HCT116 (cell line): ENCODE measurements around the gene NPB. TPM values are rescaled to one million over a fixed set of nuclear protein-coding genes. Genes with fewer than 3 reads are reported as not detected.

ENCODE experiments used
- ATAC-seq: fragments of 200-7000 bp; cut with Tn5 transposase; 2 replicates; pipeline ENCODE4 v1.9.1; 2020; ENCODE audit warnings: mild to moderate bottlenecking, moderate library complexity
- BruUV-seq: library from RNA; stranded (reverse); fragments of 400-500 nt; replicated peaks from 2 replicates; lab custom pipeline; 2021; lab: Mats Ljungman, UMichigan
- CTCF ChIA-PET: fragments of 300-600 bp; sonication (Branson Sonifier 250); formaldehyde crosslinking; loops from one replicate; lab custom pipeline; 2021; ENCODE audit warnings: antibody characterized with exemption; lab: Charles Lee
- POLR2A ChIA-PET: fragments of 300-600, 350-600 bp; sonication (Branson Sonifier 250); formaldehyde crosslinking; loops from one replicate; lab custom pipeline; 2021; ENCODE audit warnings: antibody characterized with exemption; lab: Charles Lee
- RAD21 ChIA-PET, 2 experiments: fragments of 300-600 bp; sonication (Branson Sonifier 250); formaldehyde crosslinking; loops; one replicate each; lab custom pipeline; 2023; ENCODE audit warnings: low total read pairs in 2 of 2; ENCODE audit not compliant: uncharacterized antibody in 2 of 2, unreplicated experiment in 2 of 2, low non-redundant PET in 1 of 2; lab: Charles Lee
- DNase-seq: peaks from one replicate; pipeline ENCODE4 v3.0.0-alpha.2; 2010; ENCODE audit warnings: low read depth, low spot score
- H2AFZ ChIP-seq: fragments of 200-600 bp; shearing (Covaris generic), sonication (generic); 2 replicates; pipeline ENCODE4 v1.6.1; 2017; ENCODE audit warnings: low read depth, mixed run types, mixed read lengths, antibody characterized with exemption, low read length; ENCODE audit not compliant: poor library complexity, severe bottlenecking
- H3K27ac ChIP-seq: 2 replicates; pipeline ENCODE4 v1.5.1; 2012; ENCODE audit warnings: low read depth, low read length
- H3K27me3 ChIP-seq: fragments of 200-600 bp; sonication (generic); 2 replicates; pipeline ENCODE4 v1.6.1; 2016; ENCODE audit warnings: mixed run types, low read length, mixed read lengths; ENCODE audit not compliant: insufficient read depth
- H3K36me3 ChIP-seq, 2 experiments: fragments of 200-500 bp in 1 of 2; fragments of 200-600 bp in 1 of 2; sonication (Bioruptor generic) in 1 of 2; sonication (generic) in 1 of 2; 2 replicates each; pipeline versions ENCODE4 v1.5.1 to v1.6.1; 2014 to 2016; ENCODE audit warnings: low read length in 2 of 2, inconsistent platforms in 1 of 2, mixed read lengths in 1 of 2, mixed run types in 1 of 2; ENCODE audit not compliant: insufficient read depth in 2 of 2, control insufficient read depth in 1 of 2
- H3K4me1 ChIP-seq, 2 experiments: fragments of 200-600 bp in 1 of 2; sonication (generic) in 1 of 2; 2 replicates each; pipeline versions ENCODE4 v1.5.1 to v1.6.1; 2012 to 2017; ENCODE audit warnings: low read length in 2 of 2, inconsistent platforms in 1 of 2, mild to moderate bottlenecking in 1 of 2, mixed read lengths in 1 of 2, mixed run types in 1 of 2, moderate library complexity in 1 of 2; ENCODE audit not compliant: insufficient read depth in 2 of 2, control insufficient read depth in 1 of 2
- H3K4me2 ChIP-seq: fragments of 200-600 bp; sonication (generic); 2 replicates; pipeline ENCODE4 v1.6.1; 2017; ENCODE audit warnings: mixed run types, low read length, mixed read lengths
- H3K4me3 ChIP-seq, 2 experiments: fragments of 200-600 bp in 1 of 2; sonication (generic) in 1 of 2; replicated peaks in 1 of 2; 2 replicates each; pipeline ENCODE4 v1.5.1; 2011 to 2016; ENCODE audit warnings: low read length in 2 of 2, control low read depth in 1 of 2, low read depth in 1 of 2, mild to moderate bottlenecking in 1 of 2, mixed read lengths in 1 of 2, mixed run types in 1 of 2
- H3K79me2 ChIP-seq: fragments of 200-600 bp; sonication (generic); 2 replicates; pipeline ENCODE4 v1.6.1; 2017; ENCODE audit warnings: mild to moderate bottlenecking, mixed run types, low read length, moderate library complexity, mixed read lengths; ENCODE audit not compliant: insufficient read depth
- H3K9ac ChIP-seq: fragments of 200-600 bp; sonication (generic); 2 replicates; pipeline ENCODE4 v1.6.1; 2016; ENCODE audit warnings: low read length, mixed read lengths
- H3K9me2 ChIP-seq: fragments of 200-600 bp; sonication (generic), shearing (Covaris generic); 2 replicates; pipeline ENCODE4 v1.6.1; 2017; ENCODE audit warnings: mixed run types, mild to moderate bottlenecking, moderate library complexity; ENCODE audit not compliant: insufficient read depth
- H3K9me3 ChIP-seq, 2 experiments: fragments of 200-500 bp in 1 of 2; fragments of 200-600 bp in 1 of 2; sonication (Bioruptor generic) in 1 of 2; sonication (generic) in 1 of 2; 2 replicates each; pipeline ENCODE4 v1.6.1; 2014 to 2017; ENCODE audit warnings: low read length in 2 of 2, mixed read lengths in 2 of 2, inconsistent platforms in 1 of 2, low read depth in 1 of 2, mild to moderate bottlenecking in 1 of 2, mixed run types in 1 of 2, moderate library complexity in 1 of 2; ENCODE audit not compliant: control insufficient read depth in 1 of 2, insufficient read depth in 1 of 2
- H4K20me1 ChIP-seq: fragments of 200-600 bp; sonication (generic), shearing (Covaris generic); 2 replicates; pipeline ENCODE4 v1.6.1; 2017; ENCODE audit warnings: mixed run types, mild to moderate bottlenecking, moderate library complexity; ENCODE audit not compliant: insufficient read depth
- CEBPB ChIP-seq: IDR thresholded peaks from 2 replicates; pipeline ENCODE4 v1.6.1; 2012; ENCODE audit warnings: low read depth
- EZH2 ChIP-seq: fragments of 200-600 bp; sonication (generic); IDR thresholded peaks from 2 replicates; pipeline ENCODE4 v1.6.1; 2017; ENCODE audit warnings: antibody characterized with exemption, mixed run types
- POLR2AphosphoS5 ChIP-seq: IDR thresholded peaks from 2 replicates; pipeline ENCODE4 v1.6.1; 2011; ENCODE audit warnings: mild to moderate bottlenecking, low read depth, low read length, moderate library complexity
- SIN3A ChIP-seq: IDR thresholded peaks from 2 replicates; pipeline ENCODE4 v1.6.1; 2012; ENCODE audit warnings: low read depth
- SRF ChIP-seq: IDR thresholded peaks from 2 replicates; pipeline ENCODE4 v1.6.1; 2012; ENCODE audit warnings: low read depth
- YY1 ChIP-seq: IDR thresholded peaks from 2 replicates; pipeline ENCODE4 v1.6.1; 2011; ENCODE audit warnings: low read length, low read depth, moderate library complexity, mild to moderate bottlenecking; ENCODE audit not compliant: insufficient replicate concordance; ENCODE audit errors: extremely low read depth
- ZFX ChIP-seq: fragments of 450-650 bp; IDR thresholded peaks from 2 replicates; pipeline ENCODE4 v1.6.1; 2017
- intact Hi-C: fragments of 100-400 bp; cut with micrococcal nuclease; formaldehyde crosslinking; loops from 2 replicates; pipeline ENCODE4 v1.10.0; 2022
- total RNA-seq: library from RNA; stranded (reverse); gene quantifications from one replicate; pipeline ENCODE4 v1.2.1, GENCODE V29; 2021; ENCODE audit not compliant: unreplicated experiment
- TF ChIP-seq, protein P1 (sequence below), 3 experiments: fragments of 200-600 bp in 1 of 3; sonication (generic) in 1 of 3; IDR thresholded peaks in 2 of 3; conservative IDR thresholded peaks in 1 of 3; 2 replicates each; pipeline ENCODE4 v1.5.1; 2012 to 2017; ENCODE audit warnings: low read depth in 2 of 3, low read length in 2 of 3, antibody characterized with exemption in 1 of 3, borderline replicate concordance in 1 of 3, control low read depth in 1 of 3, mild to moderate bottlenecking in 1 of 3, mixed read lengths in 1 of 3, mixed run types in 1 of 3, moderate library complexity in 1 of 3; ENCODE audit not compliant: insufficient read depth in 1 of 3

Gene NPB
- total RNA-seq, 1 experiment from 2014 or later = 1.2 TPM

- Histone ChIP-seq H3K4me3 (peak overlapping the region; percentile 71 to 87), H3K79me2 (peaks cover 38% of the 10 kb centered on the region), H3K4me1 (peaks cover 32 to 67% of the 10 kb centered on the region in 2 experiments), H3K9me2 (no peaks in the 10 kb centered on the region), H3K27me3 (no peaks in the 10 kb centered on the region), H3K4me2 (peak overlapping the region; percentile 93), H3K9ac (peak overlapping the region; percentile 99), H3K27ac (peak overlapping the region; percentile 99), H3K9me3 (no peaks in the 10 kb centered on the region), H4K20me1 (no peaks in the 10 kb centered on the region), H3K36me3 (peaks cover 2 to 11% of the 10 kb centered on the region in 2 experiments; a peak in 2 of 4 replicates), H2AFZ (no peak overlapping the region)
- TSS peak; percentile 55 for BruUV-seq
- RAD21 ChIA-PET = no interaction called here
- ATAC-seq = peak; percentile 0
- CTCF ChIA-PET = interaction anchor here (0.7 to 2.7 kb wide), 3 partner anchors 21 to 150 kb away, joined by 3 to 27 read pairs (median 3); partner anchors contain the start of genes CENPX and LRRC45
- DNase-seq = peak; percentile 80
- POLR2A ChIA-PET = interaction anchor here (1.0 to 1.2 kb wide), 3 partner anchors 11 to 146 kb away, joined by 3 to 6 read pairs (median 3); partner anchors contain the start of genes ANAPC11 and P4HB
- TF ChIP-seq CEBPB (no peak), YY1 (peak; percentile 95), EZH2 (no peak), ZFX (peak; percentile 99), SIN3A (no peak), POLR2AphosphoS5 (peak; percentile 61; the same call in 1 of the 2 replicates), SRF (no peak)
- TF ChIP-seq, protein P1, sequence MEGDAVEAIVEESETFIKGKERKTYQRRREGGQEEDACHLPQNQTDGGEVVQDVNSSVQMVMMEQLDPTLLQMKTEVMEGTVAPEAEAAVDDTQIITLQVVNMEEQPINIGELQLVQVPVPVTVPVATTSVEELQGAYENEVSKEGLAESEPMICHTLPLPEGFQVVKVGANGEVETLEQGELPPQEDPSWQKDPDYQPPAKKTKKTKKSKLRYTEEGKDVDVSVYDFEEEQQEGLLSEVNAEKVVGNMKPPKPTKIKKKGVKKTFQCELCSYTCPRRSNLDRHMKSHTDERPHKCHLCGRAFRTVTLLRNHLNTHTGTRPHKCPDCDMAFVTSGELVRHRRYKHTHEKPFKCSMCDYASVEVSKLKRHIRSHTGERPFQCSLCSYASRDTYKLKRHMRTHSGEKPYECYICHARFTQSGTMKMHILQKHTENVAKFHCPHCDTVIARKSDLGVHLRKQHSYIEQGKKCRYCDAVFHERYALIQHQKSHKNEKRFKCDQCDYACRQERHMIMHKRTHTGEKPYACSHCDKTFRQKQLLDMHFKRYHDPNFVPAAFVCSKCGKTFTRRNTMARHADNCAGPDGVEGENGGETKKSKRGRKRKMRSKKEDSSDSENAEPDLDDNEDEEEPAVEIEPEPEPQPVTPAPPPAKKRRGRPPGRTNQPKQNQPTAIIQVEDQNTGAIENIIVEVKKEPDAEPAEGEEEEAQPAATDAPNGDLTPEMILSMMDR (IDR thresholded peaks at IDR 0.05 in 2 of 3, conservative IDR thresholded peaks at IDR 0.05 in 1 of 3; ENCODE audit: borderline replicate concordance in 1 of 3, insufficient read depth in 1 of 3, low read depth in 2 of 3, low read length in 2 of 3) = no peak; a peak in 1 of 6 replicates
- intact Hi-C loops = loop anchor here (5.0 kb wide), 1 partner anchor 56 kb away; the partner anchor contains the start of gene MAFG
These were observed 30.4 kb upstream of the NPB start for GRCh38 chr17:81871387-81872230.
